Measurements from ENCODE around the gene JMJD7.

The JMJD7 gene

GRCh38 chr15:41811432-41812195 is 16.3 kb upstream of the JMJD7 start:
- TF ChIP-seq CTCF (conservative IDR thresholded peaks at IDR 0.05; ENCODE audit: low read depth), result peak; percentile 95

GRCh38 chr15:41812820-41813375 is 15.0 kb upstream of the JMJD7 start:
- H3K27ac ChIP-seq, result peak overlapping the region; percentile 4; the same call in 1 of the 2 replicates
- DNase-seq (ENCODE audit: low spot score), result no peak
- no peak for TF ChIP-seq CTCF (conservative IDR thresholded peaks at IDR 0.05; ENCODE audit: low read depth)
- ChIA-PET CTCF (interaction anchor here (5.2 kb wide), 1 partner anchor 40 kb away, joined by 59 read pairs; the partner anchor contains the start of gene MAPKBP1), POLR2A (ENCODE audit: low non-redundant PET) (no interaction called here)

More at GRCh38 chr15:41811432-41812195, 16.3 kb upstream of the JMJD7 start:
- peak; percentile 79 for DNase-seq (ENCODE audit: low spot score)
- H3K27ac ChIP-seq, result peak overlapping the region; percentile 64
- CTCF ChIA-PET, result interaction anchor here (0.6 to 5.2 kb wide), 12 partner anchors 8 to 349 kb away, joined by 3 to 59 read pairs (median 4); partner anchors contain the start of gene MAPKBP1
- POLR2A ChIA-PET (ENCODE audit: low non-redundant PET), result interaction anchor here (1.9 kb wide), 1 partner anchor 36 kb away, joined by 5 read pairs; no protein-coding TSS in a partner anchor

- H3K27ac ChIP-seq, result peak overlapping the region; percentile 4; the same call in 1 of the 2 replicates
- DNase-seq (ENCODE audit: low spot score), result no peak
- ChIA-PET POLR2A (ENCODE audit: low non-redundant PET) (no interaction called here), CTCF (interaction anchor here (5.2 kb wide), 1 partner anchor 40 kb away, joined by 59 read pairs; the partner anchor contains the start of gene MAPKBP1)
- TF ChIP-seq CTCF (conservative IDR thresholded peaks at IDR 0.05; ENCODE audit: low read depth), result no peak
Measured at GRCh38 chr15:41813426-41813825, 14.5 kb upstream of the JMJD7 start.

- no peak overlapping the region for H3K27ac ChIP-seq
- CTCF ChIA-PET, result interaction anchor here (0.6 kb wide), 1 partner anchor 24 kb away, joined by 4 read pairs; no protein-coding TSS in a partner anchor
- POLR2A ChIA-PET (ENCODE audit: low non-redundant PET), result no interaction called here
- no peak for DNase-seq (ENCODE audit: low spot score)
- no peak for TF ChIP-seq CTCF (conservative IDR thresholded peaks at IDR 0.05; ENCODE audit: low read depth)
Measured at GRCh38 chr15:41814534-41814933, 13.4 kb upstream of the JMJD7 start.

GRCh38 chr15:41816788-41817187 is 11.1 kb upstream of the JMJD7 start:
- DNase-seq (ENCODE audit: low spot score), result no peak
- no peak for TF ChIP-seq CTCF (conservative IDR thresholded peaks at IDR 0.05; ENCODE audit: low read depth)
- ChIA-PET CTCF (interaction anchor here (0.6 kb wide), 1 partner anchor 59 kb away, joined by 5 read pairs; no protein-coding TSS in a partner anchor), POLR2A (ENCODE audit: low non-redundant PET) (no interaction called here)
- H3K27ac ChIP-seq, result peak overlapping the region; percentile 12

- ChIA-PET POLR2A (ENCODE audit: low non-redundant PET) (no interaction called here), CTCF (no interaction called here)
- no peak for DNase-seq (ENCODE audit: low spot score)
- no peak for TF ChIP-seq CTCF (conservative IDR thresholded peaks at IDR 0.05; ENCODE audit: low read depth)
- no peak overlapping the region; the same call in 1 of the 2 replicates for H3K27ac ChIP-seq
Measured at GRCh38 chr15:41817327-41817726, 10.6 kb upstream of the JMJD7 start.
